Peyer's patch (tissue), 4 donors: ENCODE results near the gene GUCY1B1. TPM values are rescaled to one million over a fixed set of nuclear protein-coding genes. Genes with fewer than 3 reads are reported as not detected.

Experiments
- DNase-seq, 3 donors: peaks; one replicate each; pipeline ENCODE4 v3.0.0-alpha.2; 2017 to 2019
- H3K27ac ChIP-seq, 4 donors: fragments of 200-600 bp; sonication (generic); one replicate each; pipeline ENCODE4 v1.5.1; 2016 to 2019
- H3K27me3 ChIP-seq, 2 donors: fragments of 200-600 bp; sonication (generic); one replicate each; pipeline ENCODE4 v1.5.1; 2019
- H3K36me3 ChIP-seq, 3 donors: fragments of 200-600 bp; sonication (generic); one replicate each; pipeline ENCODE4 v1.5.1; 2016 to 2019
- H3K4me1 ChIP-seq, 4 donors: fragments of 200-600 bp; sonication (generic); one replicate each; pipeline ENCODE4 v1.5.1; 2016 to 2019
- H3K4me3 ChIP-seq, 4 donors: fragments of 200-600 bp; sonication (generic); 1 replicate in 3 of 4; 2 replicates in 1 of 4; pipeline ENCODE4 v1.5.1; 2016 to 2019; ENCODE audit warnings: mild to moderate bottlenecking in 1 of 4
- H3K9me3 ChIP-seq, 4 donors: fragments of 200-600 bp; sonication (generic); one replicate each; pipeline ENCODE4 v1.5.1; 2016 to 2019; ENCODE audit warnings: mild to moderate bottlenecking in 1 of 4
- CTCF ChIP-seq, 6 experiments: fragments of 450-650 bp in 4 of 6; fragments of 200-600 bp in 2 of 6; sonication (generic) in 1 of 6; IDR thresholded peaks; one replicate each; pipeline ENCODE4 v1.5.1; 2017 to 2019; ENCODE audit warnings: antibody characterized with exemption in 6 of 6, mild to moderate bottlenecking in 3 of 6, moderate library complexity in 1 of 6
- POLR2A ChIP-seq, 2 donors: fragments of 450-650 bp; IDR thresholded peaks; one replicate each; pipeline ENCODE4 v1.5.1; 2017; ENCODE audit warnings: antibody characterized with exemption in 2 of 2, mild to moderate bottlenecking in 2 of 2, moderate library complexity in 2 of 2
- total RNA-seq, 4 donors: library from RNA; depleted of rRNA; stranded (reverse); fragments of >200 nt; gene quantifications; one replicate each; pipeline ENCODE4 v1.1.0, GENCODE V29; 2016

Gene GUCY1B1
- total RNA-seq, 4 donors from 2014 or later: 1.6 to 8.0 (median 5.9) TPM

- TF ChIP-seq CTCF (IDR thresholded peaks at IDR 0.05) (no peak), POLR2A (IDR thresholded peaks at IDR 0.05) (no peak)
- H3K4me3 ChIP-seq: no peak overlapping the region
- no peak for DNase-seq
- H3K27me3 ChIP-seq: no peaks in the 10 kb centered on the region
- H3K27ac ChIP-seq: no peak overlapping the region
- no peaks in the 10 kb centered on the region for H3K4me1 ChIP-seq
- no peaks in the 10 kb centered on the region for H3K36me3 ChIP-seq
- no peaks in the 10 kb centered on the region for H3K9me3 ChIP-seq
Measured at GRCh38 chr4:155768370-155768769, 9.5 kb downstream of the GUCY1B1 start.

- TF ChIP-seq POLR2A (IDR thresholded peaks at IDR 0.05) (no peak), CTCF (IDR thresholded peaks at IDR 0.05) (no peak)
- H3K4me1 ChIP-seq: no peaks in the 10 kb centered on the region
- no peaks in the 10 kb centered on the region for H3K9me3 ChIP-seq
- H3K36me3 ChIP-seq: no peaks in the 10 kb centered on the region
- DNase-seq: no peak
- no peaks in the 10 kb centered on the region for H3K27me3 ChIP-seq
- H3K4me3 ChIP-seq: no peak overlapping the region
- H3K27ac ChIP-seq: no peak overlapping the region
Measured at GRCh38 chr4:155769090-155769489, 10.3 kb downstream of the GUCY1B1 start.

- Histone ChIP-seq H3K27ac (peak overlapping the region in 1 of 4 donors; percentile 53), H3K4me1 (no peaks in the 10 kb centered on the region), H3K9me3 (no peaks in the 10 kb centered on the region), H3K27me3 (no peaks in the 10 kb centered on the region), H3K36me3 (no peaks in the 10 kb centered on the region), H3K4me3 (no peak overlapping the region)
- no peak for TF ChIP-seq CTCF (IDR thresholded peaks at IDR 0.05)
- no peak for DNase-seq
Measured at GRCh38 chr4:155772459-155773195, 13.8 kb downstream of the GUCY1B1 start.

- TF ChIP-seq POLR2A (IDR thresholded peaks at IDR 0.05) (no peak), CTCF (IDR thresholded peaks at IDR 0.05) (no peak)
- Histone ChIP-seq H3K4me1 (no peaks in the 10 kb centered on the region), H3K36me3 (no peaks in the 10 kb centered on the region), H3K27me3 (no peaks in the 10 kb centered on the region), H3K27ac (peak overlapping the region in 2 of 4 donors; percentile 8 to 53), H3K9me3 (no peaks in the 10 kb centered on the region), H3K4me3 (no peak overlapping the region)
- DNase-seq: no peak
Measured at GRCh38 chr4:155773196-155773800, 14.5 kb downstream of the GUCY1B1 start.

GRCh38 chr4:155774033-155774432 lies 15.2 kb downstream of the GUCY1B1 start:
- H3K36me3 ChIP-seq: no peaks in the 10 kb centered on the region
- peak overlapping the region in 2 of 4 donors; percentile 8 to 53 for H3K27ac ChIP-seq
- no peaks in the 10 kb centered on the region for H3K9me3 ChIP-seq
- DNase-seq: no peak
- no peak overlapping the region for H3K4me3 ChIP-seq
- H3K4me1 ChIP-seq: no peaks in the 10 kb centered on the region
- TF ChIP-seq CTCF (IDR thresholded peaks at IDR 0.05) (no peak), POLR2A (IDR thresholded peaks at IDR 0.05) (no peak)
- no peaks in the 10 kb centered on the region for H3K27me3 ChIP-seq
